Astrocyte of the cerebellum (primary cell): ENCODE data around the gene CCNJL.

Experiments used
- DNase-seq: peaks from one replicate; pipeline ENCODE4 v3.0.0-alpha.2; 2011; ENCODE audit warnings: low read depth
- H3K4me3 ChIP-seq: 2 replicates; pipeline ENCODE4 v1.5.1; 2011; ENCODE audit warnings: mild to moderate bottlenecking, low read depth, low read length, moderate library complexity
- in situ Hi-C: cut with HindIII; loops from 2 replicates; pipeline ENCODE4 v1.10.0; 2017; ENCODE audit warnings: low sequenced_read_pairs
- TF ChIP-seq, protein P1 (sequence below): IDR thresholded peaks from 2 replicates; pipeline ENCODE4 v1.5.1; 2012; ENCODE audit warnings: low read length, low read depth, moderate library complexity, mild to moderate bottlenecking; ENCODE audit errors: missing control alignments

The CCNJL gene

DNA sequence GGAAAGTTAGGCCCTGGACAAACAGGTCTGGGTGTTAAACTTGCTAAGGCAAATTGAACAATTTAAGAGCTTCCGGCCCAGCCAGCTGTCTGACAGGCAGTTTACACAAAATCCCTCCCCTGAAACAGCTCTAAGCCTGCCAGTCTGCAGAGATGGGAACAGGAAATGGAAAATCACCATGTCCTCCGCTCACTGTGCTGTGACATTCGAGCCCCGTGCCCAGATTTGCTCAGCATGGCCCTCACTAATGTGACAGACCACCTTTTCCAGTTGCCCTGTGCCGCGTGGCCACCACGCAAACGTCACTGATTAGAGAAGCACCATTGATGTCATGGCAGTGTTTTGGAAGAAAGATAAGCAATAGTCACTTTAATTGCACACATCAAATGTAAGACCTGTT lies 41.0 kb downstream of the CCNJL start:
- TF ChIP-seq, protein P1, sequence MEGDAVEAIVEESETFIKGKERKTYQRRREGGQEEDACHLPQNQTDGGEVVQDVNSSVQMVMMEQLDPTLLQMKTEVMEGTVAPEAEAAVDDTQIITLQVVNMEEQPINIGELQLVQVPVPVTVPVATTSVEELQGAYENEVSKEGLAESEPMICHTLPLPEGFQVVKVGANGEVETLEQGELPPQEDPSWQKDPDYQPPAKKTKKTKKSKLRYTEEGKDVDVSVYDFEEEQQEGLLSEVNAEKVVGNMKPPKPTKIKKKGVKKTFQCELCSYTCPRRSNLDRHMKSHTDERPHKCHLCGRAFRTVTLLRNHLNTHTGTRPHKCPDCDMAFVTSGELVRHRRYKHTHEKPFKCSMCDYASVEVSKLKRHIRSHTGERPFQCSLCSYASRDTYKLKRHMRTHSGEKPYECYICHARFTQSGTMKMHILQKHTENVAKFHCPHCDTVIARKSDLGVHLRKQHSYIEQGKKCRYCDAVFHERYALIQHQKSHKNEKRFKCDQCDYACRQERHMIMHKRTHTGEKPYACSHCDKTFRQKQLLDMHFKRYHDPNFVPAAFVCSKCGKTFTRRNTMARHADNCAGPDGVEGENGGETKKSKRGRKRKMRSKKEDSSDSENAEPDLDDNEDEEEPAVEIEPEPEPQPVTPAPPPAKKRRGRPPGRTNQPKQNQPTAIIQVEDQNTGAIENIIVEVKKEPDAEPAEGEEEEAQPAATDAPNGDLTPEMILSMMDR: no peak
- in situ Hi-C loops: no loop called here
- H3K4me3 ChIP-seq: no peak overlapping the region
- no peak for DNase-seq

DNA sequence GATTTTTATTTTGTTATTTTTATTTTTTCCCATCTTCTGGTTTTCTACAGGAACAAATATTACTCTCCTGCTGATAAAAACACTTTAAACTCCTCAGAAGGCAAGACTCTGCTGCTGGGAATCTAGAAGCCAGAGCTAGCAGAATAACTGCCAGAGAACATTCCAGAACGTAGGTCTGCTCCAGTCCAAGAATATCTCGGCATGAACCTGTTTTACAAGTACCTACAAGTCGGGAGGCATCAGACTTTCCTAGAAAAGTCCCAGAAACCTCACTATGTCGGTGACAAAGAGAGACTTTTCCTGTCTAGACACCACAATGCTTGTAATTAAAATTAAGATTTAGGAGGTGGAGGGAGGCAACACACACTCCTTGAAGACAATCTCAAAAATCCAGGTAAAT lies 41.7 kb downstream of the CCNJL start:
- no peak for DNase-seq
- in situ Hi-C loops: no loop called here
- TF ChIP-seq, protein P1: no peak
- H3K4me3 ChIP-seq: no peak overlapping the region

DNA sequence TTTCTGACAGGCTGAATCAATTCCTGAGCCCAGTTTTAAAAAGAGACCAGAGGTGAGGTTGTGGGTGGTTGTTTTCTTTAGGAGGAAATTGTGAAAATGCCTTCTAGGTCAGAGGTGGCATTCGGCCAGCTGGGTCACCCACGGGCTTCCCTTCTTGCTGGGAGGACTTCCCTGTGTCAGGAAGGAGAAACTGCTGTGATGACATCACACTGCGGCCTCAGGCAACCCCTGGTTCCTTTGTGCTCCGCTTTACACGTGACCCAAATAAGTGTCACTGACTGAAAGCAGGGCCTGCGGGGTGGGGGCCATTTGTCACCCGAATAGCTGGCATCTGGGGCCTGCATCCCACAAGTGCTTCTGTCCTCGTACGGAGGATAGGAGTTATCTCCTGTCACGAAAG lies 43.3 kb downstream of the CCNJL start:
- peak; percentile 28 for DNase-seq
- TF ChIP-seq, protein P1: no peak
- in situ Hi-C loops: no loop called here
- no peak overlapping the region for H3K4me3 ChIP-seq

DNA sequence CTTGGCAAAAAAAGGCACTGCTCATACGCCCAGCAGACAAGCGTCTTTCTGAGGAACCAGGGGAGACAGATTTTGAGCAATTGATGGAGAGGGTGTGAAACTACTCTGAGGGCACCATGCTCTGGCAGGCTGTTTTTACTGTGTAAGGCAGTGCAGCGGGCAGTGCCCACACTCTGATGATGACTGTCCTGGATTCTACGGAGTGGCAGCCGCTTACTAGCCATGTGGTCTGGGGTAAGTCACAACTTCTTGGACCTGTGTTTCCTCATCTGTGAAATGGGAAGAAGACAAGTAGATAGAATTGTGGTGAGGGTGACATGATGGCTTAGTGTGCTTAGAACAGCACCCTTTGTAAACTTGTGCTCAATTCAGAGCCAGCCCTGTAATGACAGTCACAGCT lies 44.2 kb downstream of the CCNJL start:
- TF ChIP-seq, protein P1: no peak
- DNase-seq: no peak
- in situ Hi-C loops: no loop called here
- H3K4me3 ChIP-seq: no peak overlapping the region

DNA sequence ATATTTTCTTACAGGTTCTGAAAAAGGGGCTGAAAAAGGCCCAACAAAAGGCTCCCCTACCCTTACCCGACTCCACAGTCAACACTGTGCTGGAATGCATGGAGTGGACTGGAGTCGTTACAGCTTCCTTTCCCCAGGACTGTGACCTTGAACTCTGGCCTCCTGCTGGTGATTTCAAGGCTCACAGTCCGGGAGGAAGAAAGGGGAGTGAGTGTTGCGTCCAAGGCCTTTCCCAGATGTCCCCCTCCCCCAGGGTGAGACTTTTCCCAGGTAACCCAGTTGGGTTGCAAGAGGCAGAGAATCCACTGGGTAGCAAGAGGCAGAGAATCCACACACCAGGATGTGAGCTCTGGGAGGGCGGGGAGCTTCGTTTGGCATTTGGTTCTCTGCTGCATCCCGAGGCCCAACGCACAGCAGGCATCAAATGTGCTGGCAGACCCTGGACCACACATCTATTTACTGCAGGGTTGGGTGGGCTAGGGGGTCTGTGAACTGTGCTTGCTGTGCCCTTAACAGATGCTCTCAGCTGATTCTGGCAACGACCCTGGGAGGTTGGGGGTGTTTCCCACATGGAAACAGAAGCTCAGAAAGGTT lies 45.5 kb downstream of the CCNJL start:
- TF ChIP-seq, protein P1: peak; percentile 15
- in situ Hi-C loops: no loop called here
- no peak overlapping the region for H3K4me3 ChIP-seq
- DNase-seq: no peak

DNA sequence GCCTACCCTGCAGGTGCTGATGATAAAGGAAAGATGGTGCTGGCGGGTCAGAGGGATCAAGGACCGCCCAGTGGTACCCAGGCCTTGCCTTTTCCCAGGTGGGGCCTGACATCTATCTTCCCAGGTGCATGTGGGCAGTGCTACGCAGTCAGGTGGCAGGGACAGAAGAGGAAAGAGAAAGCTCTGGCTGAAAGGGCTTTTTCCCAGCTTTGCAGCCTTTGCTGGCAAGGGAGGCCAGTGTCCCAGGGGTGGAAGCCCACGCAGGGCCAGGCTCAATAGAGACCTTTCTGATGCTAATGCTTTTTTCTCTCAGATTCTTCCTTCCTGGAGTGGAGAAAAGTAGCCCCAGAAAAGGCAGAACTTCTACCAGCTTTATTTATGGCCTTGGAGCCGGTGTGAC lies 46.3 kb downstream of the CCNJL start:
- in situ Hi-C loops: no loop called here
- no peak for DNase-seq
- TF ChIP-seq, protein P1: no peak
- H3K4me3 ChIP-seq: no peak overlapping the region
